ENCODE results near the gene LRRC70. TPM values are rescaled to one million over a fixed set of nuclear protein-coding genes. Genes with fewer than 3 reads are reported as not detected.

Gene LRRC70
- polyA plus RNA-seq, 1 donor from 2014 or later: 2.2 TPM

- H3K4me3 ChIP-seq (ENCODE audit: low read length): no peak overlapping the region
- no peaks in the 10 kb centered on the region for H3F3A ChIP-seq (ENCODE audit: insufficient read depth, low read length, poor library complexity, severe bottlenecking)
- H3K27ac ChIP-seq (ENCODE audit: low read length): no peak overlapping the region
- no peak overlapping the region for H3K9ac ChIP-seq (ENCODE audit: low read length)
- H2AFZ ChIP-seq (ENCODE audit: low read depth, low read length): no peak overlapping the region
- no peaks in the 10 kb centered on the region for H3K27me3 ChIP-seq (ENCODE audit: insufficient read depth, low read depth, low read length)
- no peak overlapping the region for H3K4me2 ChIP-seq (ENCODE audit: low read length)
- H4K20me1 ChIP-seq (ENCODE audit: insufficient read depth): no peaks in the 10 kb centered on the region
- TF ChIP-seq POLR2AphosphoS5 (IDR thresholded peaks at IDR 0.05): no peak
- TF ChIP-seq MXI1 (conservative IDR thresholded peaks at IDR 0.05; ENCODE audit: poor library complexity, severe bottlenecking): no peak
- TF ChIP-seq TAF1 (IDR thresholded peaks at IDR 0.05; ENCODE audit: low read depth): no peak
- no peak for TF ChIP-seq EP300 (conservative IDR thresholded peaks at IDR 0.05; ENCODE audit: poor library complexity, severe bottlenecking)
- TF ChIP-seq REST (IDR thresholded peaks at IDR 0.05; ENCODE audit: borderline replicate concordance): no peak
- no peak for TF ChIP-seq EZH2 (IDR thresholded peaks at IDR 0.05; ENCODE audit: borderline replicate concordance, insufficient read depth, low read length, poor library complexity, severe bottlenecking)
- TF ChIP-seq, protein P1, sequence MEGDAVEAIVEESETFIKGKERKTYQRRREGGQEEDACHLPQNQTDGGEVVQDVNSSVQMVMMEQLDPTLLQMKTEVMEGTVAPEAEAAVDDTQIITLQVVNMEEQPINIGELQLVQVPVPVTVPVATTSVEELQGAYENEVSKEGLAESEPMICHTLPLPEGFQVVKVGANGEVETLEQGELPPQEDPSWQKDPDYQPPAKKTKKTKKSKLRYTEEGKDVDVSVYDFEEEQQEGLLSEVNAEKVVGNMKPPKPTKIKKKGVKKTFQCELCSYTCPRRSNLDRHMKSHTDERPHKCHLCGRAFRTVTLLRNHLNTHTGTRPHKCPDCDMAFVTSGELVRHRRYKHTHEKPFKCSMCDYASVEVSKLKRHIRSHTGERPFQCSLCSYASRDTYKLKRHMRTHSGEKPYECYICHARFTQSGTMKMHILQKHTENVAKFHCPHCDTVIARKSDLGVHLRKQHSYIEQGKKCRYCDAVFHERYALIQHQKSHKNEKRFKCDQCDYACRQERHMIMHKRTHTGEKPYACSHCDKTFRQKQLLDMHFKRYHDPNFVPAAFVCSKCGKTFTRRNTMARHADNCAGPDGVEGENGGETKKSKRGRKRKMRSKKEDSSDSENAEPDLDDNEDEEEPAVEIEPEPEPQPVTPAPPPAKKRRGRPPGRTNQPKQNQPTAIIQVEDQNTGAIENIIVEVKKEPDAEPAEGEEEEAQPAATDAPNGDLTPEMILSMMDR (IDR thresholded peaks at IDR 0.05; ENCODE audit: poor library complexity, severe bottlenecking): no peak
- TF ChIP-seq SMC3 (conservative IDR thresholded peaks at IDR 0.05; ENCODE audit: poor library complexity): no peak
- no peak for TF ChIP-seq RAD21 (conservative IDR thresholded peaks at IDR 0.05)
- no peaks in the 10 kb centered on the region for H3K36me3 ChIP-seq (ENCODE audit: insufficient read depth, low read length)
- H3K9me3 ChIP-seq (ENCODE audit: low read length): no peaks in the 10 kb centered on the region
- no peaks in the 10 kb centered on the region for H3K79me2 ChIP-seq (replicated peaks; ENCODE audit: insufficient read depth, low read length)
- H3K9me2 ChIP-seq (ENCODE audit: insufficient read depth, low read length): no peaks in the 10 kb centered on the region
Measured at GRCh38 chr5:62576570-62577170, 1.9 kb upstream of the LRRC70 start.

GRCh38 chr5:62577488-62577887 is 1.1 kb upstream of the LRRC70 start:
- H4K20me1 ChIP-seq (ENCODE audit: insufficient read depth): no peaks in the 10 kb centered on the region
- H3K27me3 ChIP-seq (ENCODE audit: insufficient read depth, low read depth, low read length): no peaks in the 10 kb centered on the region
- TF ChIP-seq POLR2AphosphoS5 (IDR thresholded peaks at IDR 0.05) (no peak), SMC3 (conservative IDR thresholded peaks at IDR 0.05; ENCODE audit: poor library complexity) (no peak), MXI1 (conservative IDR thresholded peaks at IDR 0.05; ENCODE audit: poor library complexity, severe bottlenecking) (no peak), RAD21 (conservative IDR thresholded peaks at IDR 0.05) (no peak), REST (IDR thresholded peaks at IDR 0.05; ENCODE audit: borderline replicate concordance) (no peak), TAF1 (IDR thresholded peaks at IDR 0.05; ENCODE audit: low read depth) (no peak), EZH2 (IDR thresholded peaks at IDR 0.05; ENCODE audit: borderline replicate concordance, insufficient read depth, low read length, poor library complexity, severe bottlenecking) (no peak), EP300 (conservative IDR thresholded peaks at IDR 0.05; ENCODE audit: poor library complexity, severe bottlenecking) (no peak)
- TF ChIP-seq, protein P1 (IDR thresholded peaks at IDR 0.05; ENCODE audit: poor library complexity, severe bottlenecking): no peak
- H3F3A ChIP-seq (ENCODE audit: insufficient read depth, low read length, poor library complexity, severe bottlenecking): no peaks in the 10 kb centered on the region
- H3K27ac ChIP-seq (ENCODE audit: low read length): no peak overlapping the region
- no peaks in the 10 kb centered on the region for H3K9me3 ChIP-seq (ENCODE audit: low read length)
- H2AFZ ChIP-seq (ENCODE audit: low read depth, low read length): no peak overlapping the region
- no peaks in the 10 kb centered on the region for H3K79me2 ChIP-seq (replicated peaks; ENCODE audit: insufficient read depth, low read length)
- no peaks in the 10 kb centered on the region for H3K9me2 ChIP-seq (ENCODE audit: insufficient read depth, low read length)
- no peaks in the 10 kb centered on the region for H3K36me3 ChIP-seq (ENCODE audit: insufficient read depth, low read length)
- no peak overlapping the region for H3K4me3 ChIP-seq (ENCODE audit: low read length)
- no peak overlapping the region for H3K9ac ChIP-seq (ENCODE audit: low read length)
- no peak overlapping the region for H3K4me2 ChIP-seq (ENCODE audit: low read length)
